CD4-positive, alpha-beta T cell treated with Interleukin-4 for 4 hours (primary cell): Measurements from ENCODE around the gene ASH1L.
"Not testable (repeated sequence)": the region's sequence is repeated elsewhere in the genome, so short reads cannot be mapped to it uniquely, and the experiment has no call there.

Source experiments
- DNase-seq: peaks from one replicate; pipeline ENCODE4 v3.0.0-alpha.2; 2020

Gene ASH1L, protein sequence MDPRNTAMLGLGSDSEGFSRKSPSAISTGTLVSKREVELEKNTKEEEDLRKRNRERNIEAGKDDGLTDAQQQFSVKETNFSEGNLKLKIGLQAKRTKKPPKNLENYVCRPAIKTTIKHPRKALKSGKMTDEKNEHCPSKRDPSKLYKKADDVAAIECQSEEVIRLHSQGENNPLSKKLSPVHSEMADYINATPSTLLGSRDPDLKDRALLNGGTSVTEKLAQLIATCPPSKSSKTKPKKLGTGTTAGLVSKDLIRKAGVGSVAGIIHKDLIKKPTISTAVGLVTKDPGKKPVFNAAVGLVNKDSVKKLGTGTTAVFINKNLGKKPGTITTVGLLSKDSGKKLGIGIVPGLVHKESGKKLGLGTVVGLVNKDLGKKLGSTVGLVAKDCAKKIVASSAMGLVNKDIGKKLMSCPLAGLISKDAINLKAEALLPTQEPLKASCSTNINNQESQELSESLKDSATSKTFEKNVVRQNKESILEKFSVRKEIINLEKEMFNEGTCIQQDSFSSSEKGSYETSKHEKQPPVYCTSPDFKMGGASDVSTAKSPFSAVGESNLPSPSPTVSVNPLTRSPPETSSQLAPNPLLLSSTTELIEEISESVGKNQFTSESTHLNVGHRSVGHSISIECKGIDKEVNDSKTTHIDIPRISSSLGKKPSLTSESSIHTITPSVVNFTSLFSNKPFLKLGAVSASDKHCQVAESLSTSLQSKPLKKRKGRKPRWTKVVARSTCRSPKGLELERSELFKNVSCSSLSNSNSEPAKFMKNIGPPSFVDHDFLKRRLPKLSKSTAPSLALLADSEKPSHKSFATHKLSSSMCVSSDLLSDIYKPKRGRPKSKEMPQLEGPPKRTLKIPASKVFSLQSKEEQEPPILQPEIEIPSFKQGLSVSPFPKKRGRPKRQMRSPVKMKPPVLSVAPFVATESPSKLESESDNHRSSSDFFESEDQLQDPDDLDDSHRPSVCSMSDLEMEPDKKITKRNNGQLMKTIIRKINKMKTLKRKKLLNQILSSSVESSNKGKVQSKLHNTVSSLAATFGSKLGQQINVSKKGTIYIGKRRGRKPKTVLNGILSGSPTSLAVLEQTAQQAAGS (N-terminal part only)

DNA sequence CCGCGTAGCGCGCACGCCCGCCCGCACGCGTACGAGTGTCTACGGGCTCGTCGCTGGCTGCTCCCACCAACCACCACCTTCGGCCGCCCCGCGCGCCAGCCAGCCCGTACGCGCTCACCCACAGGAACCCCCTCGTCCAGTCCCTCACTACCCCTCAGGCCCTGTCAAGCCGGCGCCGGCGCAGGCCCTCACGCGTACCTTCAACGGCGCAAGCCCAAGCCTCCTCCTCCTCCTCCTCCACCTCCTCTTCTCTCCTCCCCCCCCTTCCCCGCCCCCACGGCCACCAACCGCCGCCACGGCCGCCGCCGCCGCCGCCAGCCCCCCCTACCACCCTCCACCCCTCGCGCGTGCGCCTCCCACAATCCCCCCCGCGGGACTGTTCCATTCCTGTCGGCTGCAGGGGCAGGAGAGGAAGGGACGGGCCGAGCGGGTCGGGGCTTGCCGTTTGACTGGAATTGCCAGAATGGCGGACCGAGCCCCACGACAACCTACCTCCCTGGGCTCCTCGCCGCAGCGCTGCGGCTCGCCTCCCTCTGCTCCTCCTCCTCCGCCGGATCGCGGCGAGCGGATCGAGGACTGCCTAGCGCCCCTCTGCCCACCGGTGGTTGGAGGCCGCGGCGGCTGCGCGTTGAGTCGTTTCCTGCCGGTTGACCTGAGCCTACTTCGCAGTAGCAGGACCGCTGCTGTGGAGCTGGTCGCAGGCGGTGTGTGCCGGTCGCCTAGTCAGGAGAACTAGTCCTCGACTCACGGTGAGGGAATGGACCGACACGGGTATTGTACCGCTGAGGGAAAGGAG lies at the start of gene ASH1L:
Gene ASH1L (minus strand): TSS at position 223 of the 796 bp plus-strand sequence. CDS start 41,284 bp downstream, outside the sequence.
- DNase-seq = peak; percentile 93

DNA sequence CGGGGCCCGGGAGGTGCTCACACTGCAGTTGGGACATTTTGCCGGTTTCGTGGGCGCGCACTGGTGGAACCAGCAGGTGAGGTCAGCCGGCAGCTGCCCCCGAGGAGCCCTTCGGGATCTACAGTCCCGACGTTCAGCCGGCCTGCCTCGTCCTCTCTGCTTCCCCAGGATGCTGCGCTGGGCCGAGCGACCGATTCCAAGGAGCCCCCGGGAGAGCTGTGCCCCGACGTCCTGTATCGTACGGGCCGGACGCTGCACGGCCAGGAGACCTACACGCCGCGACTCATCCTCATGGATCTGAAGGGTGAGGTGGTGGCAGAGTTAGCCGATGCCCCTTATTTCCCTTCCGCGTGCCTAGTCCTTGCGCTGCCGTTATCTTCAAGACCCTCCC lies 47.6 kb upstream of the ASH1L start:
- not testable (repeated sequence) for DNase-seq

DNA sequence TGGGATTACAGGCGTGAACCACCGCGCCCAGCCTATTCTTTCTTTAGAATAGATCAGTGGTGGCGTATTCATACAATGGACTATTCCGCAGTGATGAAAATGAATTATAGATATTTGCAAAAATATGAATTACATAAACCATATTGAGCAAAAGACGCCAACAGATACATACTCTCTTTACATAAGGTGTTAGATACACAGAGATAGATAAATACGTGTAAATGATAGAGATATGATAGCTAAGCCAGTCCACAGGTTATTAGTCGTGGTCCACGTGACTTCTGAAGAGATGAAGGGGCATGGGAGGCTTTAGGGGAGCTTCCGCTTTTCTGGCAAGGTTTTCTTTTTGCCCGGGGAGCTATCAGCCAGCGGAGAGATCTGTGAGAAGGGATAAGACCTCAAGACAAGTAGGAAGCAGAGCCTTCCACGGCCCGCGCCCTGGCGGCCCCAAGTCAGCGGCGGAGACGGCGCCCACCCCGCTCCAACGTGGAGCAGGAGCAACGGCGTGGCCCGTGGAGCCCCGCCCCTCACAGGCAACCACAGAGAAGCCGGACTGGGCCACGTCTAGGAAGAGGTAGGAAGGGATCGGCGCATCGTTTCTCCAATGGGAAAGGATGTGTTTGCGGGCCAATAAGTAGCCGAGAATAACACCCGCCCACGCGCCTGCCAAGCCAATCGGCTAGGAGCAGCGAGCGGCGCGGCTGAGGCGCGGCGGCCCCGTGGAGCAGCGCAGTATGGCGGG lies 47.1 kb upstream of the ASH1L start, which contains the start of gene MSTO1:
Gene MSTO1 (plus strand): TSS at position 704 of the 742 bp plus-strand sequence. CDS start 31 bp downstream, at position 735.
- DNase-seq = peak; percentile 95

DNA sequence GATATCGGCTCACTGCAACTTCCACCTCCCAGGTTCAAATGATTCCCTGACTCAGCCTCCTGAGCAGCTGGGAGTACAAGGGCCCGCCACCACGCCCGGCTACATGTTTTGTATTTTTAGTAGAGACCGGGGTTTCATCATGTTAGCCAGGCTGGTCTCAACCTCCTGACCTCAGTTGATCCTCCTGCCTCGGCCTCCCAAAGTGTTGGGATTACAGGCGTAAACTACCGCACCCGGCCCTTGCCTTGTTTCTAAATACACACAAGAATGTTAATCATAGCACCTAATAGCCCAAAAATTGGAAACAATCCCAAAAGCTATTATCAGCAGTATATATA lies 46.3 kb upstream of the ASH1L start:
- no peak for DNase-seq

DNA sequence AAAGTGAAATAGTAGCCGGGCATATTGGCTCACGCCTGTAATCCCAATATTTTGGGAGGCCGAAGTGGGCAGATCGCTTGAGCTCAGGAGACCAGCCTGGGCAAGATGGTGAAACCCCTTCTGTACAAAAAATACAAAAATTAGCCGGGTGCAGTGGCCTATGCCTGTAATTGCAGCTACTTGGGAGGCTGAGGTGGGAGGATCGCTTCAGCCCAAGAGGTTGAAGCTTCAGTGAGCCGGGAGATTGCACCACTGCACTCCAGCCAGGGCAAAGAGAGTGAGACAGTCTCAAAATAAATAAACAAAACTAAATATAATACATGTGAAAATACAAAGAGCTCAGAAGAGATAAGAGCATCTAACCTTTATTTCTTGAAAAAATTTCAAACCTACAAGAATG lies 45.1 kb upstream of the ASH1L start:
- DNase-seq = no peak

DNA sequence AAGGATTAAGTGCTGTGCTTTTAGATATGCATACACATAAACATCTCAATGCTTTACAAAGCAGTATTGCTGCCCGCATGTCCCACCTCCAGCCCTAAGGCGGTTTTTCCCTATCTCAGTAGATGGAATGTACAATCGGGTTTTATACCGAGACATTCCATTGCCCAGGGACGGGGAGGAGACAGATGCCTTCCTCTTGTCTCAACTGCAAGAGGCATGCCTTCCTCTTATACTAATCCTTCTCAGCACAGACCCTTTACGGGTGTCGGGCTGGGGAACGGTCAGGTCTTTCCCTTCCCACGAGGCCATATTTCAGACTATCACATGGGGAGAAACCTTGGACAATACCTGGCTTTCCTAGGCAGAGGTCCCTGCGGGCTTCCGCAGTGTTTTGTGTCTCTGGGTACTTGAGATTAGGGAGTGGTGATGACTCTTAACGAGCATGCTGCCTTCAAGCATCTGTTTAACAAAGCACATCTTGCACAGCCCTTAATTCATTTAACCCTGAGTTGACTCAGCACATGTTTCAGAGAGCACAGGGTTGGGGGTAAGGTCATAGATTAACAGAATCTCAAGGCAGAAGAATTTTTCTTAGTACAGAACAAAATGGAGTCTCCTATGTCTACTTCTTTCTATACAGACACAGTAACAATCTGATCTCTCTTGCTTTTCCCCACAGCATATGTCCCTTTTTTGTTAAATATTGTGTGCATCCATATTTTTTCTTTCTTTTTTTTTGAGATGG lies 37.4 kb upstream of the ASH1L start:
- DNase-seq = not testable (repeated sequence)

DNA sequence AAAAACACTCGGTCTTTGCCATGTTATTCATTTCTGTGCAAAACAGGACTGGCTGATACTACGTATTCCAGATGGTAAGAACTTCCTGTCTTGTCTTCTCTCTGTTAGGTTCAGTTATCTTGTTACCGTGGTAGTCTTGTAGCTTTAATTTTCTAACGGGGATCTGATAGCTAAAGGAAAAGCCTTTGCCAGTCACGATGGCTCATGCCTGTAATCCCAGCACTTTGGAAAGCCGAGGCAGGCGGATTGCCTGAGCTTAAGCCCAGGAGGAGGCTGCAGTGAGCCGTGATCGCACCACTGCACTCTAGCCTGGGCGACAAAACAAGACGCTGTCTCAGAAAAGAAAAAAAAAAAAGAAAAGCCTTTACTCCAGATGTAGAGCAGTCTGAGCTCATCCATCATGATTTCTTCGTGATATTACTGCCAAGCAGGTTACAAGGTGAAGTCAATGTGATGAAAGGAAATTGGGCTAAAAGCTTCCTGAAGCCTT lies 36.3 kb upstream of the ASH1L start:
- DNase-seq = no peak

DNA sequence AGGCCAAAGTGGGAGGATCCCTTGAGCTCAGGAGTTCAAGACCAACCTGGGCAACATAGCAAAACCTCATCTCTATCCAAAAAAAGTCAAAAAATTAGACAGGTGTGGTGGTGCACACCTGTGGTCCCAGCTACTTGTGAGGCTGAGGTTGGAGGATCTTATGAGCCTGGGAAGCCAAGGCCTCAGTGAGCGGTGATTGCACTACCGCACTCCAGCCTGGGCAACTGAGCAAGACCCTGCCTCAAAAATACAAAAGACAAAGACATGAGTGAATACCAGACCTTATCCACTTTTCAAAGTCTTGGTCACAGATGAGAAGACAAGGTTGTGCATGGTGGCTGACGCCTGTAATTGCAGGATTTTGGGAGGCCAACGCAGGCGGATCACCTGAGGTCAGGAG lies 34.3 kb upstream of the ASH1L start:
- DNase-seq = no peak

DNA sequence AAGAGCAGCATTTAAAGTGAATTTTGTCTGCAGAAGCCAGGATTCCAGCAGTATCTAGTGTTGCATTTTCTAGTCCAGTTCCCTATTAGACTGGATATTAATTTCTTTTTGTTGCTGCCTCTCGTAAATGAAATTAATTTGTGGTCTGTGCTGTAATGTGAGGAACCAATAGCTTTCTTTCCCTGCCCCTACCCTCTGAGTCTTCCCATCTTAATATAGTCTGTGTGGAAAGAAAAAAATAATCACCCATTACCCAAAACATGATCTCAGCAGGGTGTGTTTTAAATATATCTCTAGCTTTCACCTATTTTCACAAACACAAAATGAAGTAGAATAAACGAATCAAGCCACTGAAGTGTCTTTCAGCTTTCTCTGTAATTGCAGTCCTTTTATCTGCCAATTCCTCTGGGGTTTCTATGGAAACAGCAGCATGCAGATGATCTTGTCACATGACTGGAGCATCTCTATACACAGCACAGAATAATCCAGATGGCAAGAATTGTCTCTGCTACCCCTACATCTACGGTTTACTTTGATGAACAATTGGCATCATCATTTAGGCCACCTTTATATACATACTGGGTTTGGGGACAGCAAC lies 33.4 kb upstream of the ASH1L start:
- not testable (repeated sequence) for DNase-seq

DNA sequence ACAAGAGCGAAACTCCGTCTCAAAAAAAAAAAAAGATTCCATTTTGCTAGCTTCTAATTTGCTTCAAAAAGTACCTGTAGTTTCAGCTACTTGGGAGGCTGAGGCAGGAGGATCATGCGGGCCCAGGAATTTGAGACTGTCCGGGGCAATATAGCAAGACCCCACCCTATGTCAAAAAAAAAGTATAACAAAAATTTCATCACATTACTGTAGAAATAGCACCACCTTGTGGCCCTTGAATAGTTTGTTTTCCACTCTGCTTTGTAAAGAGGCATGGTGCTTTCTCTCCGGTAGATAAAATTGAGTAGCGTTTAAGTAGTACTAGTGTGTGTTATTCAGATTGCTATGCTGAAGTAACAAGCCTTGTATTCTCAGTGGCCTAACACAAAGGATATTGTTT lies 29.2 kb upstream of the ASH1L start:
- DNase-seq = peak; percentile 71

DNA sequence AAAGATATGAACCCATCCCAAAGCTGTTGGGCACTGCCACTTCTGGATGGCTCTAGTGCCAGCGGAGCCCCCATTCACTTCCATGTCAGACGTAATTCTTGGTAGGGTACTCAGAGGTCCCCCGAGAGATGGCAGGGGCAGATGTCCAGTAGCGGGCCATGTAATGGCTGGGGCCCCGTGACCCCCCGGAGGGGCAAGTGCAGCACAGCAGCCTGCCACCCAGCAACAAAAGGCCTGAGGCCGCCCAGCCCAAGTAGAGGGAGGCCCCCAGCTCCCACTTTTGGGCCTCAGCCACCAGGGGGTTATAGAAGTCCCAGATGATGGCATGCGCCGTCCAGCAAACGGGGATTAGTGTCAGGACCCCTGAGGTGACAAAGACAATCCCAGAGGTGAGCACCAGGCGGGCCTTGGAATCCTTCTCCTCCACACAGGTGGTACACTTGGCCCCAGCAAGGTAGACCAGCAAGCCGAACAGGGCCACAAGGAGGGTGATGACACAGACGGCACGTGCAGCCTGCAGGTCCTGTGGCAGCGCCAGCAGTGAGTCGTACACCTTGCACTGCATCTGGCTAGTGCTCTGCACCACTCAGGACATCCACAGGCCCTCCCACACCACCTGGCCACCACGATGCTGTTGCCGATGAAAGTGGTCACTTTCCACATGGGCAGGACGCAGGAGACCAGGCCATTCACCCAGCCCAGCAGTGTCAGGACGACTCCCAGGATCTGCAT lies 28.1 kb upstream of the ASH1L start:
- DNase-seq = not testable (repeated sequence)

DNA sequence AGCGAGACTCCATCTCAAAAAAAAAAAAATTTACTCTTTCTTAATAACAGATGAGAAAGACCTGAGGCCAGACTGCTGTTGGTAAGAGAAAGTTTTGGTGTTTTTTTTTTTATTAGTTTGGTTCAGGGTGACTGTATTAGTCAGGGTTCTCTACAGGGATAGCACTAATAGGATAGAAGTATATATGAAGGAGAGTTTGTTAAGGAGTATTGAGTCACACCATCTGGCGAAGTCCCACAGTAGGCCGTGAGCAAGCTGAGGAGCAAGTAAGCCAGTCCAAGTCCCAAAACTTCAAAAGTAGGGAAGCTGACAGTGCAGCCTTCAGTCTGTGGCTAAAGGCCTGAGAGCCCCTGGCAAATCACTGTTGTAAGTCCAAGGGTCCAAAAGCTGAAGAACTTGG lies 26.7 kb upstream of the ASH1L start:
- DNase-seq = not testable (repeated sequence)

DNA sequence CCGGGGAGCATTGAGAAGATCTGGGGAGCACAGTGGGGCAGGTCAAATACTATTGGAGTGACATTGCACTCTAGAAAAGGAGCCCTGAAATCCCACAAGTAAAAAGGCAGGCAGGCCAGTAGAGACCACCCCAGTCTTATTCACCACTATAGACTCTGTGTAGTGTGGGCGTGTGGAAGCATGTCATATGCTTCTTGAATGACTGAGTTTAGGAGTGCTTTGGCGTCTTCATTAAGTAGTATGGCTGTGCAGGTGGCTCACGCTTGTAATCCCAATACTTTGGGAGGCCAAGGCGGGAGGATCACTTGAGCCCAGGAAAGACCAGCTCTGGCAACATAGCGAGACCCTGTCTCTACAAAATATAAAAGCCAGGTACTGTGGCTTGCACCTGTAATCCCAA lies 21.2 kb upstream of the ASH1L start:
- DNase-seq = not testable (repeated sequence)

DNA sequence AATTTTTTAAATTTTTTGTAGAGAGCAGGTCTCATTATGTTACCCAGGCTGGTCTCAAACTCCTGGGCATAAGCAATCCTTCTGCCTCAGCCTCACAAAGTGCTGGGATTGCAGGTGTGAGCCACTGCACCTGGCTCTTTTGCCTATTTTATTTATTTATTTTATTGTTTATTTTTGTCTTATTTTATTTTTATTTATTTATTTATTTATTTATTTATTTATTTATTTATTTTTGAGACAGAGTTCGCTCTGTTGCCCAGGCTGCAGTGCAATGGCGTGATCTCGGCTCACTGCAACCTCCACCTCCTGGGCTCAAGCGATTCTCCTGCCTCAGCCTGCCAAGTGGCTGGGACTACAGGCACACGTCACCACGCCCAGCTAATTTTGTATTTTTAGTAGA lies 13.0 kb upstream of the ASH1L start:
- not testable (repeated sequence) for DNase-seq

DNA sequence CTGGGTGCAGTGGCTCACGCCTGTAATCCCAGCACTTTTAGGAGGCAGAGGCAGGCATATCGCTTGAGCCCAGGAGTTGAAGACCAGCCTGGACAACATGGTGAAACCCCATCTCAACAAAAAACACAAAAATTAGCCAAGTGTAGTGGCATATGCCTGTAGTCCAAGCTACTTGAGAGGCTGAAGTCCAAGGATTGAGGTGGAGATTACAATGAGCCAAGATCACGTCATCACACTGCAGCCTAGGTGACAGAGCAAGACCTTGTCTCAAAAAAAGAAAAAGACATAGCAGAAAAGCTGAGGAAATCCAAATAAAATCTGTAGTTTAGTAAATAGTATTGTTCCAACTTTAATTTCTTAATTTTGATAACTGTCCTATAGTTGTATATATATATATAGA lies 11.5 kb upstream of the ASH1L start:
- no peak for DNase-seq

DNA sequence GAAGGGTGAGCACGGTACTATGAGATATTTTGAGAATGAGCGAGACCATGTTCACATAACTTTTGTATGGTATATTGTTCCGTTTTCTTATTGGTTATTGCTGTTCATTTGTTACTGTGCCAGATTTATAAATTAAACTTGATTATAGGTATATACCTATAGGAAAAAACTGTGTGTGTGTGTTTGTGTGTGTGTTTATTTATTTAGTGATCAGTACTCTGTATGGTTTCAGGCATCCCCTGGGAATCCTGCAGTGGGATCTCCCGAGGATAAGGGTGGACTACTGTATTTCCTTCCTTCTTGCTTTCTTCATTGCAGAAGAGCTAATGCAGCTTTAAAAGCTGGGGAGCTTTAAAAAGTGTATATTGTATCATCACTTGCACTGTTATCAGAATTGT lies 8.0 kb upstream of the ASH1L start:
- DNase-seq = no peak

DNA sequence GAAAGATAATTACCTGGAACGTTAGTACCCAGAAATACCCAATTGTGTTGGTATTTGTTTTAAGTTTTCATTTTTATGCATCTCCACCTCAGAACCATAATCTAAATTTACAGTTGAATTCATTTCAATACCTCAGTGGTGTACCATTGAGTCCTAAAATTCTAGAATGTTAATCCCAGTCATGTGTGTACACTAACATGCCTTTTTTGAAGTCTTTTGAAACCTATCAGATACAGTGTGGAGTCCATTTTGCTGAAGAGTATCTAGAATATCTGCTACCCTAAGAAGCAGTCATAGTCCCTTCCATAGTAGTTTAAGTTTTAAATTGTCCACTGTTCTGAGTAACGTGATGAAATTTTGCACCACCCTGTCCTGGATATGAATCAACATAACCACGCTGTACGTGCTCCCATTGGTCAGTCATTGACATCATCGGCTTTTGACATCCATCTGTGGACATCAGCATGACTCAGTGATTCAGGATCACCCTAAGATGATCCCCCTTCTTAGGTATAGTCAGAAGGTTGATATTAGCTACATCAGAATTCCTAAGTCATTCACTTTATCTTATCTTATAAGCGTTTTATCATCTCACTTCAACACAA lies 7.5 kb upstream of the ASH1L start:
- DNase-seq = no peak

DNA sequence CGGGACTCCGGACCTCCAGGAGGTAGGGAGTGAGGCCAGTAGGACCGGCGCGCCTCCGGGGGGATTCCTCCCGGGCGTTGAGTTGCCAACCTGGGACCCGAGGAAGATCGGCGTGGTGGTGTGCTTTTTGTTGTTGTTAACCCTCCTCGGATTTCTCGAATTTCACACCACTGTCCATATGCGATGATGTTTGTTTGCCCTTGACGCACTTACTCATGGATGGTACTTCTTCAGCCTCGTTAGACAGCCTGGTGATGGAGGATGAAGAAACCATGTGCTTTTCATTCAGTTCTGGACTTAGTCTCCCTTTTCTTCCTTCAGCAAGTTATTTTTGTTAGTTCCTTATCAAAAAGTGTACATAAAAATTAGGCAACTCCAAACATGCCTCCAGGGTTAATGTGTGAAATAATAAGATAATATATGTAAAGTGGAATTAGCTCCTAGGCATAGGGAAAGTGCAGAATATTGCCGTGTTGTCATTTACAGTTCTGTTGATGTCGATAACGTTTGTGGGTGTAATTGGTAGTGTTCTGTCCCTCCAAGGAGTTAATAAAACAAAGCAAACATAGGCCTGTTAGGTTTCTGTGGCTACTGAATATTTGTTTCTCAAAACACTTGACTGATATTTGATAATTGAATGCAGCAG lies 897 bp upstream of the ASH1L start:
- DNase-seq = peak; percentile 10
